Measurements from ENCODE around the gene RNF166. TPM values are rescaled to one million over a fixed set of nuclear protein-coding genes. Genes with fewer than 3 reads are reported as not detected.

Gene RNF166
- total RNA-seq, 1 donor from 2014 or later = 19.4 TPM

DNA sequence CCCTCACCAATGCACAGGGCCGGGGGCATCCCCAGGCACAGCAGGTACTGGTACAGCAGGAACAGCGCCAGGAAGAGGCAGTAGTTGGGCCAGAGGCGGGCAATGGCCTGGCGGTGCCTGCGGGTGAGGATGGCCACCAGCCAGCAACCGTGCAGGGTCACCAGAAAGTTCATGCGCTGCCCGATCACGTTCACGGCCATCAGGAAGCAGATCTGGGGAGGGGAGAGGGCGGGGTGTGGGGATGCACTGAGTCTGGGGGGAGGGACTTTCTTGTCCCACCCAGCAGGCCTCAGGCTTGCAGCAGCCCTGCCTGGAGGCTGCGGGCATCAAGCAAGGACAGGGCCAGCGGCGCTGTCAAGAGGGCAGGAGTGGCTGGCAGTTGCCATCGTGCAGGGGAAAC is 25.5 kb upstream of the RNF166 start:
- Mint-ChIP-seq H3K4me1 (ENCODE audit: low read depth) (no peaks in the 10 kb centered on the region), H3K27me3 (no peaks in the 10 kb centered on the region), H3K9me3 (ENCODE audit: low read depth) (no peaks in the 10 kb centered on the region), H3K4me3 (ENCODE audit: low read depth) (no peak overlapping the region), H3K27ac (no peak overlapping the region), H3K36me3 (ENCODE audit: insufficient read depth) (no peaks in the 10 kb centered on the region)
- no peak for DNase-seq (ENCODE audit: low spot score, unreplicated experiment)
- TF ChIP-seq, protein P1, sequence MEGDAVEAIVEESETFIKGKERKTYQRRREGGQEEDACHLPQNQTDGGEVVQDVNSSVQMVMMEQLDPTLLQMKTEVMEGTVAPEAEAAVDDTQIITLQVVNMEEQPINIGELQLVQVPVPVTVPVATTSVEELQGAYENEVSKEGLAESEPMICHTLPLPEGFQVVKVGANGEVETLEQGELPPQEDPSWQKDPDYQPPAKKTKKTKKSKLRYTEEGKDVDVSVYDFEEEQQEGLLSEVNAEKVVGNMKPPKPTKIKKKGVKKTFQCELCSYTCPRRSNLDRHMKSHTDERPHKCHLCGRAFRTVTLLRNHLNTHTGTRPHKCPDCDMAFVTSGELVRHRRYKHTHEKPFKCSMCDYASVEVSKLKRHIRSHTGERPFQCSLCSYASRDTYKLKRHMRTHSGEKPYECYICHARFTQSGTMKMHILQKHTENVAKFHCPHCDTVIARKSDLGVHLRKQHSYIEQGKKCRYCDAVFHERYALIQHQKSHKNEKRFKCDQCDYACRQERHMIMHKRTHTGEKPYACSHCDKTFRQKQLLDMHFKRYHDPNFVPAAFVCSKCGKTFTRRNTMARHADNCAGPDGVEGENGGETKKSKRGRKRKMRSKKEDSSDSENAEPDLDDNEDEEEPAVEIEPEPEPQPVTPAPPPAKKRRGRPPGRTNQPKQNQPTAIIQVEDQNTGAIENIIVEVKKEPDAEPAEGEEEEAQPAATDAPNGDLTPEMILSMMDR (IDR thresholded peaks at IDR 0.05; ENCODE audit: unreplicated experiment) = no peak

DNA sequence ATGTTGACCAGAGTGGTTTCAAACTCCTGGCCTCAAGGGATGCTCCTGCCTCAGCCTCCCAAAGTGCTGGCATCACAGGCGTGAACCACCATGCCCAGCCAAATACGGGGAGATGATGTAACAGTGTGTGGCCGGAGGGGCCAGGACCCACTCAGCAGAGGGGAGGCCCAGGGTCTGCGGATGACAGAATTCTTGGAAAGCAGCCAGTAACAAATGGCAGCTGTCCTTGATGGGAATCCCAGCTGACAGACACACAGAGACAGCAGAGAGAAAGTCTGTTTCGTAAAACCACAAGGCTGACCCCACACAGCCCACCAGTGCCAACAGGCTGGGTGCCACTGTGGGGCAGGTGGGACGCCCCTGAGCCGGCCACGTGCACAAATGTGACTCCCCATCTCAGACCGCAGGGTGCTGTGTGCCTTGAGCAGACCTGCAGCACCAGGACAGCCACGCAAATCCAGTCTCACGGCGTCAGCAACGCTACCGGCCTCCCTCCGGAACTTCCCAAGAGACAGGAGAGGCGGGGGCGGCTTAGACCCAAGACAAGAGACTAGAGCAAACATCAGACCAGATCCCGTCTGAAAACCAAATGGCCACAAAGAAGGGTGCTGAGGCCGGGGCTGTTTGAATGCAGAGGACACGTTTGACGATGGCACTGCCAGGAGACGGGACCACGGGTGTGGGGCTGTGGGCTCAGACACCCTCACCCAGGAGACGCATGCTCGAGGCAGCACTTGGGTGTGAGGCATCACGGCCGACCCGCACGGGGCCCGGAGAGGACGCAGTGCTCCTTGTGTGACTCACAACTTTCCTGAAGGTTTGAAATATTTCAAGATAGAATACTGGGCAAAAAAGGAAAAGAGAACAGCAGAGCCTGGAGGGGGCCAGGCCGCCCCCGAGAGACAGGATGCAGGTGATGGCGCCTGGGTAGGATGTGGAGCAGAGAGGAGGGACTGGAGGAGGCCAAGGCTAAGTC is 24.7 kb upstream of the RNF166 start:
- Mint-ChIP-seq H3K4me3 (ENCODE audit: low read depth) (no peak overlapping the region), H3K4me1 (ENCODE audit: low read depth) (no peaks in the 10 kb centered on the region), H3K27me3 (no peaks in the 10 kb centered on the region), H3K9me3 (ENCODE audit: low read depth) (no peaks in the 10 kb centered on the region), H3K27ac (no peak overlapping the region), H3K36me3 (ENCODE audit: insufficient read depth) (no peaks in the 10 kb centered on the region)
- TF ChIP-seq, protein P1 (IDR thresholded peaks at IDR 0.05; ENCODE audit: unreplicated experiment) = no peak
- no peak for DNase-seq (ENCODE audit: low spot score, unreplicated experiment)

GRCh38 chr16:88727871-88728270 is 21.7 kb upstream of the RNF166 start:
- H3K4me1 Mint-ChIP-seq (ENCODE audit: low read depth) = no peaks in the 10 kb centered on the region
- H3K9me3 Mint-ChIP-seq (ENCODE audit: low read depth) = no peaks in the 10 kb centered on the region
- H3K36me3 Mint-ChIP-seq (ENCODE audit: insufficient read depth) = no peaks in the 10 kb centered on the region
- DNase-seq (ENCODE audit: low spot score, unreplicated experiment) = no peak
- TF ChIP-seq, protein P1 (IDR thresholded peaks at IDR 0.05; ENCODE audit: unreplicated experiment) = no peak
- H3K27ac Mint-ChIP-seq = no peak overlapping the region
- H3K4me3 Mint-ChIP-seq (ENCODE audit: low read depth) = no peak overlapping the region
- H3K27me3 Mint-ChIP-seq = no peaks in the 10 kb centered on the region

GRCh38 chr16:88726981-88727380 is 20.8 kb upstream of the RNF166 start:
- Mint-ChIP-seq H3K4me3 (ENCODE audit: low read depth) (no peak overlapping the region), H3K4me1 (ENCODE audit: low read depth) (no peaks in the 10 kb centered on the region), H3K9me3 (ENCODE audit: low read depth) (no peaks in the 10 kb centered on the region), H3K27me3 (no peaks in the 10 kb centered on the region), H3K36me3 (ENCODE audit: insufficient read depth) (no peaks in the 10 kb centered on the region), H3K27ac (no peak overlapping the region)
- DNase-seq (ENCODE audit: low spot score, unreplicated experiment) = no peak
- TF ChIP-seq, protein P1 (IDR thresholded peaks at IDR 0.05; ENCODE audit: unreplicated experiment) = no peak

DNA sequence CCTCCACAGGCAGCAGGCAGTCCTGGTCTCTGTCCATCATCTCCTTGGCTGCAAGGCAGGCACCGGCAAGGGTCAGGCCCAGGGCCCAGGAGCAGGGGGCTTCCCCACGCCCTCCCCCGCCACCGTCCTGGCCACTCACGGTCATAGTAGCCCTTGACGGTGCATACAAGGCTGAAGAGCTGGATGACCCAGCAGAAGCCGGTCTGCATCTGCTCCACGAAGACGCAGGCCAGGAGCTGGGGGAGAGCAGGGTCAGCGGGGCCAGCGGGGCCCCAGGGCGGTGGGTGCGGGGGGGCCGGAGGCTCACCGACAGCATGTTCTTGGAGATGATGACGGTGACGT is 20.2 kb upstream of the RNF166 start:
- no peaks in the 10 kb centered on the region for H3K27me3 Mint-ChIP-seq
- H3K4me3 Mint-ChIP-seq (ENCODE audit: low read depth) = no peak overlapping the region
- H3K27ac Mint-ChIP-seq = no peak overlapping the region
- H3K9me3 Mint-ChIP-seq (ENCODE audit: low read depth) = no peaks in the 10 kb centered on the region
- DNase-seq (ENCODE audit: low spot score, unreplicated experiment) = no peak
- TF ChIP-seq, protein P1 (IDR thresholded peaks at IDR 0.05; ENCODE audit: unreplicated experiment) = no peak
- no peaks in the 10 kb centered on the region for H3K4me1 Mint-ChIP-seq (ENCODE audit: low read depth)
- H3K36me3 Mint-ChIP-seq (ENCODE audit: insufficient read depth) = no peaks in the 10 kb centered on the region
